Liver (tissue), 9 donors: ENCODE data around the gene ZNF467. TPM values are rescaled to one million over a fixed set of nuclear protein-coding genes. Genes with fewer than 3 reads are reported as not detected.
A peak's percentile ranks its signal among the peaks of the same experiment; 100 is the strongest.

Experiments
- DNase-seq: peaks from one replicate; pipeline ENCODE4 v3.0.0-alpha.2; 2017; ENCODE audit warnings: low spot score
- H3K27ac ChIP-seq, 2 donors: one replicate each; pipeline ENCODE4 v1.7.0; 2013; ENCODE audit warnings: inconsistent platforms in 2 of 2, low read length in 2 of 2, control low read depth in 1 of 2, low read depth in 1 of 2, mild to moderate bottlenecking in 1 of 2
- H3K27me3 ChIP-seq, 4 donors: one replicate each; pipeline versions ENCODE4 v1.6.1 to v1.7.0; 2013; ENCODE audit warnings: low read length in 3 of 4, inconsistent platforms in 1 of 4, mild to moderate bottlenecking in 1 of 4, moderate library complexity in 1 of 4; ENCODE audit not compliant: control insufficient read depth in 4 of 4, insufficient read depth in 4 of 4
- H3K36me3 ChIP-seq, 4 donors: one replicate each; pipeline versions ENCODE4 v1.6.1 to v1.7.0; 2013; ENCODE audit warnings: low read length in 3 of 4, mild to moderate bottlenecking in 3 of 4, low read depth in 1 of 4, moderate library complexity in 1 of 4; ENCODE audit not compliant: control insufficient read depth in 4 of 4, insufficient read depth in 3 of 4
- H3K4me1 ChIP-seq, 4 donors: one replicate each; pipeline versions ENCODE4 v1.6.1 to v1.7.0; 2013; ENCODE audit warnings: low read length in 3 of 4, mild to moderate bottlenecking in 3 of 4, moderate library complexity in 1 of 4; ENCODE audit not compliant: control insufficient read depth in 4 of 4, insufficient read depth in 4 of 4
- H3K4me3 ChIP-seq, 3 donors: one replicate each; pipeline versions ENCODE4 v1.6.1 to v1.7.0; 2013; ENCODE audit warnings: low read length in 3 of 3, control low read depth in 1 of 3, low read depth in 1 of 3, mild to moderate bottlenecking in 1 of 3
- H3K9ac ChIP-seq, 2 donors: one replicate each; pipeline ENCODE4 v1.7.0; 2013; ENCODE audit warnings: low read length in 2 of 2, mild to moderate bottlenecking in 2 of 2, moderate library complexity in 2 of 2, control low read depth in 1 of 2, low read depth in 1 of 2
- H3K9me3 ChIP-seq, 4 donors: one replicate each; pipeline versions ENCODE4 v1.6.1 to v1.7.0; 2013; ENCODE audit warnings: low read length in 3 of 4; ENCODE audit not compliant: control insufficient read depth in 4 of 4
- EGR1 ChIP-seq, 2 donors: IDR thresholded peaks; 2 replicates each; pipeline ENCODE4 v1.6.1; 2016 to 2018; ENCODE audit warnings: antibody characterized with exemption in 2 of 2, low read depth in 2 of 2
- FOXA1 ChIP-seq: IDR thresholded peaks from 2 replicates; pipeline ENCODE4 v1.6.1; 2016; ENCODE audit warnings: antibody characterized with exemption
- FOXA2 ChIP-seq: IDR thresholded peaks from 2 replicates; pipeline ENCODE4 v1.6.1; 2016; ENCODE audit warnings: antibody characterized with exemption
- GABPA ChIP-seq, 2 donors: IDR thresholded peaks in 1 of 2; conservative IDR thresholded peaks in 1 of 2; 2 replicates each; pipeline ENCODE4 v1.6.1; 2016; ENCODE audit warnings: antibody characterized with exemption in 2 of 2, mild to moderate bottlenecking in 1 of 2, moderate library complexity in 1 of 2
- HNF4A ChIP-seq, 2 donors: conservative IDR thresholded peaks; 2 replicates each; pipeline ENCODE4 v1.6.1; 2016; ENCODE audit warnings: antibody characterized with exemption in 2 of 2, mild to moderate bottlenecking in 2 of 2
- HNF4G ChIP-seq: IDR thresholded peaks from 2 replicates; pipeline ENCODE4 v1.6.1; 2016; ENCODE audit warnings: antibody characterized with exemption
- JUND ChIP-seq, 2 donors: IDR thresholded peaks; 2 replicates each; pipeline ENCODE4 v1.6.1; 2016; ENCODE audit warnings: antibody characterized with exemption in 2 of 2
- MAX ChIP-seq: IDR thresholded peaks from 2 replicates; pipeline ENCODE4 v1.6.1; 2016; ENCODE audit warnings: antibody characterized with exemption
- NR2F2 ChIP-seq: IDR thresholded peaks from 2 replicates; pipeline ENCODE4 v1.6.1; 2016; ENCODE audit warnings: antibody characterized with exemption
- RAD21 ChIP-seq, 2 donors: IDR thresholded peaks; 2 replicates each; pipeline ENCODE4 v1.6.1; 2016; ENCODE audit warnings: antibody characterized with exemption in 2 of 2, mild to moderate bottlenecking in 2 of 2
- RXRA ChIP-seq, 2 donors: IDR thresholded peaks; 2 replicates each; pipeline ENCODE4 v1.6.1; 2017 to 2018; ENCODE audit warnings: antibody characterized with exemption in 2 of 2, mild to moderate bottlenecking in 1 of 2
- SP1 ChIP-seq: IDR thresholded peaks from 2 replicates; pipeline ENCODE4 v1.6.1; 2018; ENCODE audit warnings: antibody characterized with exemption, mild to moderate bottlenecking
- TAF1 ChIP-seq: conservative IDR thresholded peaks from 2 replicates; pipeline ENCODE4 v1.6.1; 2016; ENCODE audit warnings: antibody characterized with exemption, mild to moderate bottlenecking
- YY1 ChIP-seq: IDR thresholded peaks from 2 replicates; pipeline ENCODE4 v1.6.1; 2016; ENCODE audit warnings: antibody characterized with exemption, mild to moderate bottlenecking
- WGBS: extraction: QIAGEN DNeasy Blood & Tissue Kit; methylation state at CpG from one replicate; pipeline ENCODE4 v1.1.7; 2013; 5-methylcytosine and 5-hydroxymethylcytosine counted together
- polyA plus RNA-seq, 2 donors: library from polyadenylated mRNA; stranded (reverse) in 1 of 2; unstranded in 1 of 2; fragments of 200-250 nt in 1 of 2; fragments of >200 nt in 1 of 2; fragmentation: Nextera tagmentation in 1 of 2; extraction: Ambion mirVana in 1 of 2; gene quantifications; one replicate each; pipeline versions ENCODE4 v1.2.1 to v1.2.3, GENCODE V29; 2013 to 2015
- total RNA-seq, 2 donors: library from RNA; depleted of rRNA; stranded (reverse); fragments of >200 nt; gene quantifications; one replicate each; pipeline ENCODE4 v1.2.3, GENCODE V29; 2014
- TF ChIP-seq, protein P1 (sequence below): IDR thresholded peaks from 2 replicates; pipeline ENCODE4 v1.6.1; 2016; ENCODE audit warnings: antibody characterized with exemption, mild to moderate bottlenecking
- donor health status: healthy.
- donor health status: healthy.
- donor health status: healthy.
- donor health status: healthy.
- donor health status: healthy.

The ZNF467 gene
- total and polyA plus RNA-seq, 4 donors: 2.8 to 4.0 (median 3.7) TPM

DNA sequence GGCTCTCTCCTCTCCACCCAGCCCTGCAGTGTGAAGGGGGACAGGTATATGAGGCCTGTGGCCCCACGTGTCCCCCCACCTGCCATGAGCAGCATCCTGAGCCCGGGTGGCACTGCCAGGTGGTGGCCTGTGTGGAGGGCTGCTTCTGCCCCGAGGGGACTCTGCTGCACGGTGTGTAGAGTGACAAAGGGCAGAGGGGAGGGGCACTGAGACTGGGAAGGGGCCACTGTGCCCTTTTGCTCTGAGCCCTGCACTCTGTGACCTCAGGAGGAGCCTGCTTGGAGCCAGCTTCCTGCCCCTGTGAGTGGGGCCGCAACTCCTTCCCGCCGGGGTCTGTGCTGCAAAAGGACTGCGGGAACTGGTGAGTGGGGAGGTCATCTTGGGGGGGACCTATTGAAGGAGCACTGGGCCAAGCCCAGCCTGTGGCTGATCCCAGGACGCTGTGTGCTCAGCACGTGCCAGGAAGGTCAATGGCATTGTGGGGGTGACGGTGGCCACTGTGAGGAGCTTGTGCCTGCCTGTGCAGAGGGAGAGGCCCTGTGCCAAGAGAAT is 15.0 kb upstream of the ZNF467 start:
- Histone ChIP-seq H3K4me1 (peaks cover 11 to 21% (median 15%) of the 10 kb centered on the region in 4 donors), H3K9me3 (no peaks in the 10 kb centered on the region), H3K36me3 (no peaks in the 10 kb centered on the region), H3K4me3 (no peak overlapping the region), H3K9ac (no peak overlapping the region), H3K27ac (no peak overlapping the region), H3K27me3 (no peaks in the 10 kb centered on the region)
- TF ChIP-seq YY1: no peak
- no peak for TF ChIP-seq JUND (IDR thresholded peaks at IDR 0.05)
- TF ChIP-seq TAF1: no peak
- TF ChIP-seq FOXA2: no peak
- peak; percentile 49 to 66 for TF ChIP-seq HNF4A (conservative IDR thresholded peaks at IDR 0.05)
- peak; percentile 92 to 94 for TF ChIP-seq RXRA (IDR thresholded peaks at IDR 0.05)
- TF ChIP-seq HNF4G: no peak
- TF ChIP-seq SP1: peak; percentile 54
- DNase-seq: no peak
- 38% methylated on average over 11 of the region's 11 CpGs for WGBS

DNA sequence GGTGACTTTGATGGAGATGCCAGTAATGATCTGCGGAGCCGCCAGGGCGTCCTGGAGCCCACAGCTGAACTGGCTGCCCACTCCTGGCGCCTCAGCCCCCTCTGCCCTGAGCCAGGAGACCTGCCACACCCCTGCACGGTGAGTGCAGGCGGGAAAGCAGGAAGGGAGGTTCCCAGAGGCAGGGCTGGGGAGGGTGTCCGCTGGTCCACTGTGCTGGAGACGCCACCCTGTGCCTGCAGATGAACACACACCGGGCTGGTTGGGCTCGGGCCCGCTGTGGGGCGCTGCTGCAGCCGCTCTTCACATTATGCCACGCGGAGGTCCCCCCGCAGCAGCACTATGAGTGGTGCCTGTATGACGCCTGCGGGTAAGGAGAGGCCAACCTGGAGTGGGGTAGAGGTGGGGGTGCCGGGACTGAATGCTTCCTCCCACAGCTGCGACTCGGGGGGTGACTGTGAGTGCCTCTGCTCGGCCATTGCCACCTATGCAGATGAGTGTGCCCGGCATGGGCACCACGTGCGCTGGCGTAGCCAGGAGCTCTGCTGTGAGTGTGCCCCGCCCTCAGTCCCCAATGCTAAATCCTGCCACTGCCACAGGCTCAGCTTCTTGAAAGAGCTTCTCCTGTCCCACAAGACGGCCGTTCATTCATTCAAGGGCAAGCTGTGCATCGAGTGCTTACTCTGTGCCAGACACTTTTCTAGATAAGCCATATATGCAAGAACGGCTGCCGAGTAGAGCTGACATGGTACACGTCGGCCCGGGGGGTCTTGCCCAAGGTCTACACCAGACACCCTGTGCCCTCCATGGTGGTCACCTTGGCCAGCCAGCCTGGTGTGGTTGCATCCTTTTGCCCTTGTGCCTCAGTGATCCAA is 14.3 kb upstream of the ZNF467 start:
- Histone ChIP-seq H3K36me3 (no peaks in the 10 kb centered on the region), H3K27ac (no peak overlapping the region), H3K27me3 (no peaks in the 10 kb centered on the region), H3K9ac (no peak overlapping the region), H3K9me3 (no peaks in the 10 kb centered on the region), H3K4me3 (no peak overlapping the region), H3K4me1 (peaks cover 11 to 21% (median 15%) of the 10 kb centered on the region in 4 donors)
- 75% methylated on average over 35 of the region's 35 CpGs for WGBS
- no peak for TF ChIP-seq EGR1 (IDR thresholded peaks at IDR 0.05; ENCODE audit: low read depth in 2 of 2)
- TF ChIP-seq, protein P1, sequence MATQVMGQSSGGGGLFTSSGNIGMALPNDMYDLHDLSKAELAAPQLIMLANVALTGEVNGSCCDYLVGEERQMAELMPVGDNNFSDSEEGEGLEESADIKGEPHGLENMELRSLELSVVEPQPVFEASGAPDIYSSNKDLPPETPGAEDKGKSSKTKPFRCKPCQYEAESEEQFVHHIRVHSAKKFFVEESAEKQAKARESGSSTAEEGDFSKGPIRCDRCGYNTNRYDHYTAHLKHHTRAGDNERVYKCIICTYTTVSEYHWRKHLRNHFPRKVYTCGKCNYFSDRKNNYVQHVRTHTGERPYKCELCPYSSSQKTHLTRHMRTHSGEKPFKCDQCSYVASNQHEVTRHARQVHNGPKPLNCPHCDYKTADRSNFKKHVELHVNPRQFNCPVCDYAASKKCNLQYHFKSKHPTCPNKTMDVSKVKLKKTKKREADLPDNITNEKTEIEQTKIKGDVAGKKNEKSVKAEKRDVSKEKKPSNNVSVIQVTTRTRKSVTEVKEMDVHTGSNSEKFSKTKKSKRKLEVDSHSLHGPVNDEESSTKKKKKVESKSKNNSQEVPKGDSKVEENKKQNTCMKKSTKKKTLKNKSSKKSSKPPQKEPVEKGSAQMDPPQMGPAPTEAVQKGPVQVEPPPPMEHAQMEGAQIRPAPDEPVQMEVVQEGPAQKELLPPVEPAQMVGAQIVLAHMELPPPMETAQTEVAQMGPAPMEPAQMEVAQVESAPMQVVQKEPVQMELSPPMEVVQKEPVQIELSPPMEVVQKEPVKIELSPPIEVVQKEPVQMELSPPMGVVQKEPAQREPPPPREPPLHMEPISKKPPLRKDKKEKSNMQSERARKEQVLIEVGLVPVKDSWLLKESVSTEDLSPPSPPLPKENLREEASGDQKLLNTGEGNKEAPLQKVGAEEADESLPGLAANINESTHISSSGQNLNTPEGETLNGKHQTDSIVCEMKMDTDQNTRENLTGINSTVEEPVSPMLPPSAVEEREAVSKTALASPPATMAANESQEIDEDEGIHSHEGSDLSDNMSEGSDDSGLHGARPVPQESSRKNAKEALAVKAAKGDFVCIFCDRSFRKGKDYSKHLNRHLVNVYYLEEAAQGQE: no peak
- TF ChIP-seq GABPA (IDR thresholded peaks at IDR 0.05 in 1 of 2, conservative IDR thresholded peaks at IDR 0.05 in 1 of 2): no peak
- no peak for TF ChIP-seq JUND (IDR thresholded peaks at IDR 0.05)
- TF ChIP-seq SP1: no peak
- TF ChIP-seq TAF1: no peak
- TF ChIP-seq RXRA (IDR thresholded peaks at IDR 0.05): no peak
- TF ChIP-seq HNF4A (conservative IDR thresholded peaks at IDR 0.05): no peak
- no peak for TF ChIP-seq HNF4G
- no peak for TF ChIP-seq YY1
- no peak for TF ChIP-seq RAD21 (IDR thresholded peaks at IDR 0.05)
- TF ChIP-seq MAX: no peak
- no peak for TF ChIP-seq FOXA2
- TF ChIP-seq FOXA1: no peak
- no peak for TF ChIP-seq NR2F2
- DNase-seq: no peak
